Measurements from ENCODE around the gene KRT222. TPM values are rescaled to one million over a fixed set of nuclear protein-coding genes. Genes with fewer than 3 reads are reported as not detected.

KRT222 gene
- polyA plus RNA-seq, 4 donors, result 1.2 to 5.1 (median 2.9) TPM

DNA sequence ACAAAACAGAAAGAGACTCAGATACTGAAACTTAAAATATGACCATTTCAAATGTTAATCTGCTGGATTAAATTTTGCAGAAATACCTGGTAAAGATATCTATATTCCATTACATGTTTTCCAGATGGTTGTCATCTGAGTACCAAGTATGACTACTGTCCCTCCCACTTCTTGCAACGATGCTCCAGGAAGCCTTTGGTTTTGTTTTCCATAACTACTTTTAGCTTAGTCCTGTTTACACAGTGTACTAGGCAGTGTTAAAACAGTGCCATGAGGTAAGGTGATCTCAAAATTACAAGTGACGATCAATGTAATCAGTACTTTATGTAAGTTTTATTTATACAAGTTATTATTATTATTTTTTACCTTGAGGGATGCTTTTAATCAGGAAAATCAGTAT, 35.1 kb downstream of the KRT222 start:
- H3K4me3 ChIP-seq (ENCODE audit: low read depth in 1 of 3, low read length in 3 of 3), result no peak overlapping the region
- H3K27me3 ChIP-seq (ENCODE audit: control insufficient read depth in 3 of 3, insufficient read depth in 3 of 3, low read length in 3 of 3), result no peaks in the 10 kb centered on the region
- peaks cover 8 to 24% (median 19%) of the 10 kb centered on the region in 3 donors for H3K36me3 ChIP-seq (ENCODE audit: control insufficient read depth in 3 of 3, insufficient read depth in 2 of 3, low read depth in 1 of 3, low read length in 3 of 3)
- no peaks in the 10 kb centered on the region for H3K9me3 ChIP-seq (ENCODE audit: control insufficient read depth in 2 of 2, insufficient read depth in 1 of 2, low read depth in 1 of 2, low read length in 1 of 2)
- WGBS, 3 donors, result 48 to 53% (median 50%) methylated on average over 2 of the region's 2 CpGs
- no peak overlapping the region for H3K27ac ChIP-seq (ENCODE audit: low read depth in 1 of 3, low read length in 2 of 3)
- FAIRE-seq (no peak), DNase-seq (no peak)
- H3K4me1 ChIP-seq (ENCODE audit: control insufficient read depth in 3 of 3, insufficient read depth in 2 of 3, low read depth in 1 of 3, low read length in 2 of 3), result no peaks in the 10 kb centered on the region

DNA sequence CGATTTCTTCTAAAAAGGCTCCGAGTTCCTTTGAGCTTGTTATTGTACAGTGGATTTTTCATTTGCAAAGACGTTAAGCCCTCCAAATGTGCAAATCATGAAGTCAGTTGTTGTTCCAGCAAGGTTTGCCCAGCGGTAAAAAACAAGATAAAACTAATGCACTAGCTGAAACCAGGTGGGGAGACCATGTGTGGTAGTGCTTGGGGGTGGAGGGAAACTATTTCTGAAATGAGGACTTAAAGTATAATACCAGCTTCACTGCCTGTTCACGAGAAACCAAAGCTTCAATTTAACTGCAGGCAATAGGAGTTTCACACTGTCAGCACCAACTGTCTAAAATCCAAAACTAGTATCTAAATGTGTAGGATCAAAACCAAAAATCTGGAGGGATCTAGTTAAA, 39.7 kb downstream of the KRT222 start:
- Histone ChIP-seq H3K9me3 (ENCODE audit: control insufficient read depth in 2 of 2, insufficient read depth in 1 of 2, low read depth in 1 of 2, low read length in 1 of 2) (no peaks in the 10 kb centered on the region), H3K27me3 (ENCODE audit: control insufficient read depth in 3 of 3, insufficient read depth in 3 of 3, low read length in 3 of 3) (no peaks in the 10 kb centered on the region), H3K4me1 (ENCODE audit: control insufficient read depth in 3 of 3, insufficient read depth in 2 of 3, low read depth in 1 of 3, low read length in 2 of 3) (peaks cover 0 to 6% (median 0%) of the 10 kb centered on the region in 3 donors), H3K36me3 (ENCODE audit: control insufficient read depth in 3 of 3, insufficient read depth in 2 of 3, low read depth in 1 of 3, low read length in 3 of 3) (peaks cover 2 to 12% (median 2%) of the 10 kb centered on the region in 3 donors), H3K27ac (ENCODE audit: low read depth in 1 of 3, low read length in 2 of 3) (no peak overlapping the region), H3K4me3 (ENCODE audit: low read depth in 1 of 3, low read length in 3 of 3) (no peak overlapping the region)
- DNase-seq (no peak), FAIRE-seq (no peak)
- WGBS, 3 donors, result 36 to 59% (median 46%) methylated on average over 5 of the region's 5 CpGs

DNA sequence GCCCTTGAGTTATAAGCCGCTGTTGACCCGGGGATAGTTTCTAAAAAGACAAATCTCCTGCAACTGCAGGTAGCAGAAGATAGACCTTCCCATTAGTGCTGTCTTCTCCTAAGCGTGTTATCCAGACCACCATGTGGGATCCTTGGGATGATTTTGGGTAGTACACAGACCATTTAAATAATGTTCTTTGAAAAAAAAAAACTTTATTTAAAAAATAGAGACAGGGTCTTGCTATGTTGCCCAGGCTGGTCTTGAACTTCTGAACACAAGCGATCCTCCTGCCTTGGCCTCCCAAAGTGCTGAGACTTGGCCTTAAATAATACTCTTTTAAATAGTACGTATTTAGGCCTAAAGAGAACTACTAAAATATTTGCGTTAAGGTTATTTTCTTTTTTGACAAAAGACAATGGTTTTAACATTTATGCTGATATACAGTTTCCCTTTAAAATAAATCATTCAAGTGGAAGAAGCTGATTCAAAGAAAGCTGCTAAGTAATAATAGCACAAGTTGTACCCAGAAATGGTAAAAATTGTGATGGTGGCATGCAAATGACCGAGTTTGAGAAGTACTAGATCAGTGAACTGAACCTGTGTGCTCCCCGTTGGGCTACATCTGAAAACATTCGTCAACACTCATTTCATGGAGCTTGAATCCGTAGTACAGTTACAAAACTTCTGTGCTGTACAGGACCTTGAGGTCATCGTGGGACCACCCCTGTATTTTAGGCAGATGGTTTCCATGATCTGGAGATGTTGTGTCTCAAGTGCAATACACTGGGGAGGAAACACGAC, 41.4 kb downstream of the KRT222 start:
- DNase-seq (no peak), FAIRE-seq (no peak)
- no peaks in the 10 kb centered on the region for H3K9me3 ChIP-seq (ENCODE audit: control insufficient read depth in 2 of 2, insufficient read depth in 1 of 2, low read depth in 1 of 2, low read length in 1 of 2)
- peaks cover 0 to 5% (median under 1%) of the 10 kb centered on the region in 3 donors for H3K36me3 ChIP-seq (ENCODE audit: control insufficient read depth in 3 of 3, insufficient read depth in 2 of 3, low read depth in 1 of 3, low read length in 3 of 3)
- no peaks in the 10 kb centered on the region for H3K27me3 ChIP-seq (ENCODE audit: control insufficient read depth in 3 of 3, insufficient read depth in 3 of 3, low read length in 3 of 3)
- WGBS, 3 donors, result 75 to 86% (median 77%) methylated on average over 12 of the region's 12 CpGs
- H3K27ac ChIP-seq (ENCODE audit: low read depth in 1 of 3, low read length in 2 of 3), result no peak overlapping the region
- H3K4me1 ChIP-seq (ENCODE audit: control insufficient read depth in 3 of 3, insufficient read depth in 2 of 3, low read depth in 1 of 3, low read length in 2 of 3), result peaks cover 0 to 8% (median 6%) of the 10 kb centered on the region in 3 donors
- H3K4me3 ChIP-seq (ENCODE audit: low read depth in 1 of 3, low read length in 3 of 3), result no peak overlapping the region

DNA sequence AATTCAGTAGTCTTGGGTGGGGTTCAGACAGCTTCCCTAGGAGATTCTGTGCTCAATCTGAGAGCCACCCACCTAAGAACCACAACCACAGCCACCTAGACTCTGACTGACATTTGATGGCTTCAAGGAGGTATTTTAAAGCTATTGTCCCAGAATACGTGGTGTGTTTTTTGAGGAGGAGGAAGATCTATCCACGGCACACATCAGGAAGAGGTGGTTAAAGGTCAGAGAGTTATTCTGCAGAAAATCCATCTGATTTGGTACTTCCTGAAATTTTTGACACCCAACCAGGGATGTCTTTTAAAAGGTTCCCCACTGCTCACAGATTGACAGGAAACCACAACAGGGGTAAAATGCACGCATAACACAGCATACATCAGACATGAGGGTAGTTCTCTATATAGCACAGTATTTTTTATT, 42.5 kb downstream of the KRT222 start:
- FAIRE-seq, result no peak
- WGBS, 3 donors, result 37 to 48% (median 43%) methylated on average over 3 of the region's 3 CpGs
- DNase-seq, result no peak
- H3K9me3 ChIP-seq (ENCODE audit: control insufficient read depth in 2 of 2, insufficient read depth in 1 of 2, low read depth in 1 of 2, low read length in 1 of 2), result no peaks in the 10 kb centered on the region
- no peaks in the 10 kb centered on the region for H3K27me3 ChIP-seq (ENCODE audit: control insufficient read depth in 3 of 3, insufficient read depth in 3 of 3, low read length in 3 of 3)
- no peaks in the 10 kb centered on the region for H3K36me3 ChIP-seq (ENCODE audit: control insufficient read depth in 3 of 3, insufficient read depth in 2 of 3, low read depth in 1 of 3, low read length in 3 of 3)
- H3K4me1 ChIP-seq (ENCODE audit: control insufficient read depth in 3 of 3, insufficient read depth in 2 of 3, low read depth in 1 of 3, low read length in 2 of 3), result peaks cover 0 to 16% (median 6%) of the 10 kb centered on the region in 3 donors
- no peak overlapping the region for H3K4me3 ChIP-seq (ENCODE audit: low read depth in 1 of 3, low read length in 3 of 3)
- H3K27ac ChIP-seq (ENCODE audit: low read depth in 1 of 3, low read length in 2 of 3), result no peak overlapping the region

GRCh38 chr17:40621578-40621977, 43.4 kb downstream of the KRT222 start:
- Histone ChIP-seq H3K9me3 (ENCODE audit: control insufficient read depth in 2 of 2, insufficient read depth in 1 of 2, low read depth in 1 of 2, low read length in 1 of 2) (no peaks in the 10 kb centered on the region), H3K4me3 (ENCODE audit: low read depth in 1 of 3, low read length in 3 of 3) (no peak overlapping the region), H3K36me3 (ENCODE audit: control insufficient read depth in 3 of 3, insufficient read depth in 2 of 3, low read depth in 1 of 3, low read length in 3 of 3) (no peaks in the 10 kb centered on the region), H3K27ac (ENCODE audit: low read depth in 1 of 3, low read length in 2 of 3) (no peak overlapping the region), H3K27me3 (ENCODE audit: control insufficient read depth in 3 of 3, insufficient read depth in 3 of 3, low read length in 3 of 3) (no peaks in the 10 kb centered on the region), H3K4me1 (ENCODE audit: control insufficient read depth in 3 of 3, insufficient read depth in 2 of 3, low read depth in 1 of 3, low read length in 2 of 3) (peaks cover 0 to 16% (median 6%) of the 10 kb centered on the region in 3 donors)
- FAIRE-seq (no peak), DNase-seq (no peak)
- 39 to 56% (median 56%) methylated on average over 8 of the region's 8 CpGs for WGBS, 3 donors

DNA sequence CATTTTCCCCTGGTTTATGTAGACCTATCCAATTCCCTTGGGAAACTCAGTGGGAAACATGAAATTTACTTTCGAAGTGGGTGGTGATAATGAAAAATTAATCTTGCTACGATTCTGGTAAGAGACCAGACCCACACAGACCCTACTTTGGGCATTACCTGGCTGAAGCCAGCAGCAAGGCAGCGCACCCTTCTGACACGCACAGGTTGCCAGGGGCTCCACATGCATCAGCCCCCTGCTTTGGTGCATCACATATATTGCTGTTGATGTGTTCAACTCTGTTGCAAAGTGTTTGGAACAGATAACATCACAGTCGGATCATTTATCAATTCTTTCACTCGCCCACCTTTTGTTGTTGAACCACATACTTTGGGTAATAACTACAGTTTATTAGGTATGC, 44.0 kb downstream of the KRT222 start:
- H3K4me1 ChIP-seq (ENCODE audit: control insufficient read depth in 3 of 3, insufficient read depth in 2 of 3, low read depth in 1 of 3, low read length in 2 of 3), result peaks cover 0 to 16% (median 6%) of the 10 kb centered on the region in 3 donors
- H3K9me3 ChIP-seq (ENCODE audit: control insufficient read depth in 2 of 2, insufficient read depth in 1 of 2, low read depth in 1 of 2, low read length in 1 of 2), result no peaks in the 10 kb centered on the region
- 81 to 90% (median 82%) methylated on average over 6 of the region's 6 CpGs for WGBS, 3 donors
- DNase-seq (no peak), FAIRE-seq (no peak)
- H3K4me3 ChIP-seq (ENCODE audit: low read depth in 1 of 3, low read length in 3 of 3), result no peak overlapping the region
- no peaks in the 10 kb centered on the region for H3K36me3 ChIP-seq (ENCODE audit: control insufficient read depth in 3 of 3, insufficient read depth in 2 of 3, low read depth in 1 of 3, low read length in 3 of 3)
- no peaks in the 10 kb centered on the region for H3K27me3 ChIP-seq (ENCODE audit: control insufficient read depth in 3 of 3, insufficient read depth in 3 of 3, low read length in 3 of 3)
- H3K27ac ChIP-seq (ENCODE audit: low read depth in 1 of 3, low read length in 2 of 3), result no peak overlapping the region

- 10 to 59% (median 43%) methylated on average over 16 of the region's 16 CpGs for WGBS, 3 donors
- DNase-seq, result peak; percentile 27 to 81
- Histone ChIP-seq H3K36me3 (ENCODE audit: control insufficient read depth in 3 of 3, insufficient read depth in 2 of 3, low read depth in 1 of 3, low read length in 3 of 3) (no peaks in the 10 kb centered on the region), H3K9me3 (ENCODE audit: control insufficient read depth in 2 of 2, insufficient read depth in 1 of 2, low read depth in 1 of 2, low read length in 1 of 2) (no peaks in the 10 kb centered on the region), H3K27me3 (ENCODE audit: control insufficient read depth in 3 of 3, insufficient read depth in 3 of 3, low read length in 3 of 3) (no peaks in the 10 kb centered on the region), H3K4me3 (ENCODE audit: low read depth in 1 of 3, low read length in 3 of 3) (peak overlapping the region in 1 of 3 donors; percentile 5), H3K4me1 (ENCODE audit: control insufficient read depth in 3 of 3, insufficient read depth in 2 of 3, low read depth in 1 of 3, low read length in 2 of 3) (peaks cover 0 to 19% (median 6%) of the 10 kb centered on the region in 3 donors), H3K27ac (ENCODE audit: low read depth in 1 of 3, low read length in 2 of 3) (no peak overlapping the region)
- FAIRE-seq, result no peak
Measured at GRCh38 chr17:40618754-40619625, 46.0 kb downstream of the KRT222 start.

DNA sequence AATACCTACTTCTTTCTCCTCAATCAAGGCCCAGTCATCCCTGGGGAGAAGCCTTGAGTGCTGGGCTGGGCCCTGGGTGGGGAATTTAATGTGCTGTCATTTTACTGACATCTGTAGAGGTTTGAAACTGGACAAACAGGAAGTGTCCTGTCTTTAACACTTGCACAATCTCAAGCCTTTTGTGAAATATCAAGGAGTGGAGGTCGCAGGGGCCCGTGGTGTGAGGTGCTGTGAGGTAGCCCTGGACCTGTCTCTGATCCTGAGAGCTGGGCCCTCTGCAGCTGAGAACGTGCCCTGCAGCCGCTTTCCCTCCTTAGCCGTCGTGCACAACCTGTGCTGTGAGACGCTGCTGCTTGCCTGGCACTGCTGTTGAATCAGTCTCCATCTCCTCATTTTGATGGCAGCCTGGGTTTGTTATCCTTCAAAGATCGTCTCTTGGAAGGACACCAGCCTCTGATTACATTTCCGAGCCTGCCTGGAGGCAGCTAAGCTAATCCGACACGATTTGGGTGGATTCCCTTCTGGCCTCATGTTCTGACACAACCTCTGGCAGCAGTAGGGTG, 47.2 kb downstream of the KRT222 start:
- DNase-seq (peak in 1 of 2 donors; percentile 17), FAIRE-seq (no peak)
- Histone ChIP-seq H3K9me3 (ENCODE audit: control insufficient read depth in 2 of 2, insufficient read depth in 1 of 2, low read depth in 1 of 2, low read length in 1 of 2) (no peaks in the 10 kb centered on the region), H3K36me3 (ENCODE audit: control insufficient read depth in 3 of 3, insufficient read depth in 2 of 3, low read depth in 1 of 3, low read length in 3 of 3) (no peaks in the 10 kb centered on the region), H3K27ac (ENCODE audit: low read depth in 1 of 3, low read length in 2 of 3) (no peak overlapping the region), H3K27me3 (ENCODE audit: control insufficient read depth in 3 of 3, insufficient read depth in 3 of 3, low read length in 3 of 3) (no peaks in the 10 kb centered on the region), H3K4me3 (ENCODE audit: low read depth in 1 of 3, low read length in 3 of 3) (no peak overlapping the region), H3K4me1 (ENCODE audit: control insufficient read depth in 3 of 3, insufficient read depth in 2 of 3, low read depth in 1 of 3, low read length in 2 of 3) (peaks cover 0 to 19% (median 6%) of the 10 kb centered on the region in 3 donors)
- WGBS, 3 donors, result 72 to 88% (median 81%) methylated on average over 11 of the region's 11 CpGs
